Rectal smooth muscle tissue (tissue), 1 donor: ENCODE measurements around the gene SAPCD1.

Experiments
- H3K27ac ChIP-seq: one replicate; pipeline ENCODE4 v1.7.0; 2013; ENCODE audit warnings: low read depth, low read length, inconsistent platforms
- H3K27me3 ChIP-seq: one replicate; pipeline ENCODE4 v1.7.0; 2013; ENCODE audit warnings: low read length; ENCODE audit not compliant: control insufficient read depth, insufficient read depth
- H3K36me3 ChIP-seq: one replicate; pipeline ENCODE4 v1.7.0; 2013; ENCODE audit warnings: low read length; ENCODE audit not compliant: control insufficient read depth, insufficient read depth
- H3K4me1 ChIP-seq: one replicate; pipeline ENCODE4 v1.7.0; 2013; ENCODE audit warnings: low read length; ENCODE audit not compliant: control insufficient read depth, insufficient read depth
- H3K4me3 ChIP-seq: one replicate; pipeline ENCODE4 v1.7.0; 2013; ENCODE audit warnings: low read length
- H3K9ac ChIP-seq: one replicate; pipeline ENCODE4 v1.7.0; 2013; ENCODE audit warnings: low read length

Gene SAPCD1

GRCh38 chr6:31734247-31734820, 28.1 kb upstream of the SAPCD1 start:
- peak overlapping the region; percentile 92 for H3K27ac ChIP-seq
- peak overlapping the region; percentile 97 for H3K9ac ChIP-seq
- peak overlapping the region; percentile 98 for H3K4me3 ChIP-seq
- peaks cover 24% of the 10 kb centered on the region for H3K36me3 ChIP-seq
- peaks cover 14% of the 10 kb centered on the region for H3K4me1 ChIP-seq
- no peaks in the 10 kb centered on the region for H3K27me3 ChIP-seq

GRCh38 chr6:31734821-31735406, 27.5 kb upstream of the SAPCD1 start:
- H3K4me3 ChIP-seq, result peak overlapping the region; percentile 98
- peak overlapping the region; percentile 92 for H3K27ac ChIP-seq
- peak overlapping the region; percentile 97 for H3K9ac ChIP-seq
- H3K4me1 ChIP-seq, result peaks cover 15% of the 10 kb centered on the region
- H3K27me3 ChIP-seq, result no peaks in the 10 kb centered on the region
- peaks cover 24% of the 10 kb centered on the region for H3K36me3 ChIP-seq

GRCh38 chr6:31736021-31736767, 26.3 kb upstream of the SAPCD1 start, which contains the start of gene CLIC1:
Gene CLIC1, minus strand, starts transcription at chr6:31736530. Its CDS starts 230 bp downstream, at chr6:31736300.
- H3K4me3 ChIP-seq, result peak within 1 kb of the TSS; percentile 98
- peak within 1 kb of the TSS; percentile 97 for H3K9ac ChIP-seq
- H3K27ac ChIP-seq, result peak within 1 kb of the TSS; percentile 92
- H3K36me3 ChIP-seq, result peaks cover 24% of the 10 kb centered on the region
- no peaks in the 10 kb centered on the region for H3K27me3 ChIP-seq
- peaks cover 15% of the 10 kb centered on the region for H3K4me1 ChIP-seq

DNA sequence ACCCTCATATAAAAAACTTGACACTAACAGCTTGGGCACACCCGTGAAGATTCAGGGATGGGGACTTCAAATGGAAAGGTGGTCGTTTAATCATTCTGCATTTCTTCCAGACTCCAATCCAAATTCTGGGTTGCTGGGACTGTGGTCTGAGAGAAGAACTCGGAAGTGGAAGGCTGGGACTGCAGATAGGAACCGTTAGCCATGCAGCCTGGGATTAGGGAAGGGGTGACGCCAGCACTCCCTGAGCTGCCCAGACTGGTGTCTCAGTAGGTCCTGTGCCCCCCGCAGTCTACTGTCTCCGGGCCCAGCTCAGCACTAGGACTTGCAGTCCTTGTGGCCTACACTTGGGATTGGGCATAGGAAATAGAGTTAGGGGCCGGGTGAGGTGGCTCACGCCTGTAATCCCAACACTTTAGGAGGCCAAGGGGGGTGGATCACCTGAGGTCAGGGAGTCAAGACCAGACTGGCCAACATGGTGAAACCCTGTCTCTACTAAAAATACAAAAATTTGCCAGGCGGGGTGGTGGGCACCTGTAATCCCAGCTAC, 25.6 kb upstream of the SAPCD1 start:
- H3K4me3 ChIP-seq, result peak overlapping the region; percentile 98
- no peaks in the 10 kb centered on the region for H3K27me3 ChIP-seq
- H3K4me1 ChIP-seq, result peaks cover 15% of the 10 kb centered on the region
- no peak overlapping the region for H3K9ac ChIP-seq
- H3K27ac ChIP-seq, result peak overlapping the region; percentile 92
- peaks cover 20% of the 10 kb centered on the region for H3K36me3 ChIP-seq

- no peak overlapping the region for H3K9ac ChIP-seq
- H3K4me1 ChIP-seq, result peaks cover 15% of the 10 kb centered on the region
- H3K27ac ChIP-seq, result peak overlapping the region; percentile 43
- H3K36me3 ChIP-seq, result peaks cover 14% of the 10 kb centered on the region
- no peaks in the 10 kb centered on the region for H3K27me3 ChIP-seq
- peak overlapping the region; percentile 39 for H3K4me3 ChIP-seq
Measured at GRCh38 chr6:31737315-31737990, 25.0 kb upstream of the SAPCD1 start.

- peak overlapping the region; percentile 42 for H3K9ac ChIP-seq
- no peaks in the 10 kb centered on the region for H3K27me3 ChIP-seq
- peaks cover 15% of the 10 kb centered on the region for H3K4me1 ChIP-seq
- H3K4me3 ChIP-seq, result peak overlapping the region; percentile 45
- H3K27ac ChIP-seq, result peak overlapping the region; percentile 42
- peaks cover 10% of the 10 kb centered on the region for H3K36me3 ChIP-seq
Measured at GRCh38 chr6:31737991-31738979, 24.2 kb upstream of the SAPCD1 start.

- Histone ChIP-seq H3K4me3 (peak within 1 kb of the TSS; percentile 90), H3K27ac (peak within 1 kb of the TSS; percentile 30), H3K4me1 (peaks cover 8% of the 10 kb centered on the region)
Measured at GRCh38 chr6:31739639-31740396, 22.6 kb upstream of the SAPCD1 start, which contains the start of gene MSH5. Gene MSH5, plus strand, starts transcription at chr6:31740005. Its CDS starts 462 bp downstream, at chr6:31740467.

DNA sequence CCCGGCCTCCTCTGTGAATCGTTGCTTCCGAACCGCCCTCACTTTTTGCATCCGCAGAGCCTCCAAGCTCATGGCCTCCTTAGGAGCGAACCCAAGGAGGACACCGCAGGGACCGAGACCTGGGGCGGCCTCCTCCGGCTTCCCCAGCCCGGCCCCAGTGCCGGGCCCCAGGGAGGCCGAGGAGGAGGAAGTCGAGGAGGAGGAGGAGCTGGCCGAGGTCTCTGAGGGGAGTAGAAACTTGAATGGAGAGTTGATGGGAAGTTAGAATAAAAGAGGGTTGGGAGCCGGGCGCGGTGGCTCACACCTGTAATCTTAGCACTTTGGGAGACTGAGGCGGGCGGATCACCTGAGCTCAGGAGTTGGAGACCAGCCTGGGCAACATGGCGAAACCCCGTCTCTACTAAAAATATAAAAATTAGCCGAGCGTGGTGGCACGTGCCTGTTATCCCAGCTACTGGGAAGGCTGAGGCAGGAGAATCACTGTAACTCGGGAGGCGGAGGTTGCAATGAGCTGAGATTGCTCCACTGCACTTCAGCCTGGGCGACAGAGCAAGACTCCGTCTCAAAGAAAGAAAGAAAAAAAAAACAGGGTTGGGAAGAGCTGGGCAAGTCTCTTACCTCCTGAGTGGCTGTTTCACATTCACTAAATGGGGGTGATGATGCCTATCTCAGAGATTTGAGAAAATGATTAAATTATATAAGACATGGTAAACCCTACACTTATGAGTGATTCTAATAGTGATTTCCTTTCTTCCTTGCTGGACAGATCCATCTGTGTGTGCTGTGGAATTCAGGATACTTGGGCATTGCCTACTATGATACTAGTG, 21.8 kb upstream of the SAPCD1 start:
- H3K4me1 ChIP-seq, result peaks cover 8% of the 10 kb centered on the region
- peak overlapping the region; percentile 30 for H3K27ac ChIP-seq
- H3K9ac ChIP-seq, result peak overlapping the region; percentile 82

More at GRCh38 chr6:31739639-31740396, 22.6 kb upstream of the SAPCD1 start, which contains the start of gene MSH5:
- Histone ChIP-seq H3K36me3 (no peaks in the 10 kb centered on the region), H3K9ac (peak within 1 kb of the TSS; percentile 82), H3K27me3 (no peaks in the 10 kb centered on the region)

DNA sequence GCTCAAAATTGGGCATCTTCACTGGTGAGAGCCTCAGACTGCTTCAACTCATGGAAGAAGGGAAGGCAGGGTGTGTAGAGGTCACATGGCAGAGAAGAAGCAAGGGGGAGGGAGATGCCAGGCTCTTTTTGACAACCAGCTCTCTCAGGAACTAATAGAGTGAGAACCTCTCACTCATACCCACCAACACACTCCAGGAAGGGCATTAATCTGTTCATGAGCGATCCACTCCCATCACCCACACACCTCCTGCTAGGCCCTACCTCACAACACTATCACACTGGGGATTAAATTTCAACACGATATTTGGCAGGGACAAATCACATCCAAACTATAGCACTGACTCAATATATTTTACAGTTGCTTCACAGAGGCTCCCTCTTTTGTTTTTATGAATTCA, 20.6 kb upstream of the SAPCD1 start:
- H3K27me3 ChIP-seq, result no peaks in the 10 kb centered on the region
- H3K9ac ChIP-seq, result no peak overlapping the region
- no peak overlapping the region for H3K4me3 ChIP-seq
- H3K4me1 ChIP-seq, result peaks cover 4% of the 10 kb centered on the region
- no peaks in the 10 kb centered on the region for H3K36me3 ChIP-seq
- no peak overlapping the region for H3K27ac ChIP-seq

More for the DNA sequence above, 21.8 kb upstream of the SAPCD1 start:
- Histone ChIP-seq H3K4me3 (peak overlapping the region; percentile 90), H3K36me3 (no peaks in the 10 kb centered on the region), H3K27me3 (no peaks in the 10 kb centered on the region)

- Histone ChIP-seq H3K36me3 (no peaks in the 10 kb centered on the region), H3K9ac (no peak overlapping the region), H3K27ac (no peak overlapping the region), H3K27me3 (no peaks in the 10 kb centered on the region), H3K4me1 (peaks cover 3% of the 10 kb centered on the region), H3K4me3 (no peak overlapping the region)
Measured at GRCh38 chr6:31742894-31743293, 19.6 kb upstream of the SAPCD1 start.
